Liver (tissue), 9 donors: ENCODE data around the gene PMS1. TPM values are rescaled to one million over a fixed set of nuclear protein-coding genes. Genes with fewer than 3 reads are reported as not detected.

ENCODE experiments used
- DNase-seq: peaks from one replicate; pipeline ENCODE4 v3.0.0-alpha.2; 2017; ENCODE audit warnings: low spot score
- H3K27ac ChIP-seq, 2 donors: one replicate each; pipeline ENCODE4 v1.7.0; 2013; ENCODE audit warnings: inconsistent platforms in 2 of 2, low read length in 2 of 2, control low read depth in 1 of 2, low read depth in 1 of 2, mild to moderate bottlenecking in 1 of 2
- H3K27me3 ChIP-seq, 4 donors: one replicate each; pipeline versions ENCODE4 v1.6.1 to v1.7.0; 2013; ENCODE audit warnings: low read length in 3 of 4, inconsistent platforms in 1 of 4, mild to moderate bottlenecking in 1 of 4, moderate library complexity in 1 of 4; ENCODE audit not compliant: control insufficient read depth in 4 of 4, insufficient read depth in 4 of 4
- H3K36me3 ChIP-seq, 4 donors: one replicate each; pipeline versions ENCODE4 v1.6.1 to v1.7.0; 2013; ENCODE audit warnings: low read length in 3 of 4, mild to moderate bottlenecking in 3 of 4, low read depth in 1 of 4, moderate library complexity in 1 of 4; ENCODE audit not compliant: control insufficient read depth in 4 of 4, insufficient read depth in 3 of 4
- H3K4me1 ChIP-seq, 4 donors: one replicate each; pipeline versions ENCODE4 v1.6.1 to v1.7.0; 2013; ENCODE audit warnings: low read length in 3 of 4, mild to moderate bottlenecking in 3 of 4, moderate library complexity in 1 of 4; ENCODE audit not compliant: control insufficient read depth in 4 of 4, insufficient read depth in 4 of 4
- H3K4me3 ChIP-seq, 3 donors: one replicate each; pipeline versions ENCODE4 v1.6.1 to v1.7.0; 2013; ENCODE audit warnings: low read length in 3 of 3, control low read depth in 1 of 3, low read depth in 1 of 3, mild to moderate bottlenecking in 1 of 3
- H3K9ac ChIP-seq, 2 donors: one replicate each; pipeline ENCODE4 v1.7.0; 2013; ENCODE audit warnings: low read length in 2 of 2, mild to moderate bottlenecking in 2 of 2, moderate library complexity in 2 of 2, control low read depth in 1 of 2, low read depth in 1 of 2
- H3K9me3 ChIP-seq, 4 donors: one replicate each; pipeline versions ENCODE4 v1.6.1 to v1.7.0; 2013; ENCODE audit warnings: low read length in 3 of 4; ENCODE audit not compliant: control insufficient read depth in 4 of 4
- CTCF ChIP-seq: fragments of 150-350 bp; IDR thresholded peaks from 2 replicates; pipeline ENCODE4 v1.5.1; 2017; ENCODE audit warnings: improper control_type of control experiment, low read depth, low read length; ENCODE audit not compliant: missing input control
- FOXA2 ChIP-seq: IDR thresholded peaks from 2 replicates; pipeline ENCODE4 v1.6.1; 2016; ENCODE audit warnings: antibody characterized with exemption
- GABPA ChIP-seq, 2 donors: IDR thresholded peaks in 1 of 2; conservative IDR thresholded peaks in 1 of 2; 2 replicates each; pipeline ENCODE4 v1.6.1; 2016; ENCODE audit warnings: antibody characterized with exemption in 2 of 2, mild to moderate bottlenecking in 1 of 2, moderate library complexity in 1 of 2
- HNF4A ChIP-seq, 2 donors: conservative IDR thresholded peaks; 2 replicates each; pipeline ENCODE4 v1.6.1; 2016; ENCODE audit warnings: antibody characterized with exemption in 2 of 2, mild to moderate bottlenecking in 2 of 2
- RAD21 ChIP-seq, 2 donors: IDR thresholded peaks; 2 replicates each; pipeline ENCODE4 v1.6.1; 2016; ENCODE audit warnings: antibody characterized with exemption in 2 of 2, mild to moderate bottlenecking in 2 of 2
- RXRA ChIP-seq, 2 donors: IDR thresholded peaks; 2 replicates each; pipeline ENCODE4 v1.6.1; 2017 to 2018; ENCODE audit warnings: antibody characterized with exemption in 2 of 2, mild to moderate bottlenecking in 1 of 2
- YY1 ChIP-seq: IDR thresholded peaks from 2 replicates; pipeline ENCODE4 v1.6.1; 2016; ENCODE audit warnings: antibody characterized with exemption, mild to moderate bottlenecking
- WGBS: extraction: QIAGEN DNeasy Blood & Tissue Kit; methylation state at CpG from one replicate; pipeline ENCODE4 v1.1.7; 2013; 5-methylcytosine and 5-hydroxymethylcytosine counted together
- polyA plus RNA-seq, 2 donors: library from polyadenylated mRNA; stranded (reverse) in 1 of 2; unstranded in 1 of 2; fragments of 200-250 nt in 1 of 2; fragments of >200 nt in 1 of 2; fragmentation: Nextera tagmentation in 1 of 2; extraction: Ambion mirVana in 1 of 2; gene quantifications; one replicate each; pipeline versions ENCODE4 v1.2.1 to v1.2.3, GENCODE V29; 2013 to 2015
- total RNA-seq, 2 donors: library from RNA; depleted of rRNA; stranded (reverse); fragments of >200 nt; gene quantifications; one replicate each; pipeline ENCODE4 v1.2.3, GENCODE V29; 2014
- TF ChIP-seq, protein P1 (sequence below): IDR thresholded peaks from 2 replicates; pipeline ENCODE4 v1.6.1; 2016; ENCODE audit warnings: antibody characterized with exemption, mild to moderate bottlenecking
- TF ChIP-seq, protein P2 (sequence below): IDR thresholded peaks from 2 replicates; pipeline ENCODE4 v1.6.1; 2016; ENCODE audit warnings: antibody characterized with exemption
- TF ChIP-seq, protein P3 (sequence below): IDR thresholded peaks from 2 replicates; pipeline ENCODE4 v1.6.1; 2016; ENCODE audit warnings: antibody characterized with exemption
- donor health status: healthy.
- donor health status: healthy.
- donor health status: healthy.
- donor health status: healthy.
- donor health status: healthy.

PMS1 gene
- total and polyA plus RNA-seq, 4 donors: 3.0 to 19.2 (median 8.7) TPM

DNA sequence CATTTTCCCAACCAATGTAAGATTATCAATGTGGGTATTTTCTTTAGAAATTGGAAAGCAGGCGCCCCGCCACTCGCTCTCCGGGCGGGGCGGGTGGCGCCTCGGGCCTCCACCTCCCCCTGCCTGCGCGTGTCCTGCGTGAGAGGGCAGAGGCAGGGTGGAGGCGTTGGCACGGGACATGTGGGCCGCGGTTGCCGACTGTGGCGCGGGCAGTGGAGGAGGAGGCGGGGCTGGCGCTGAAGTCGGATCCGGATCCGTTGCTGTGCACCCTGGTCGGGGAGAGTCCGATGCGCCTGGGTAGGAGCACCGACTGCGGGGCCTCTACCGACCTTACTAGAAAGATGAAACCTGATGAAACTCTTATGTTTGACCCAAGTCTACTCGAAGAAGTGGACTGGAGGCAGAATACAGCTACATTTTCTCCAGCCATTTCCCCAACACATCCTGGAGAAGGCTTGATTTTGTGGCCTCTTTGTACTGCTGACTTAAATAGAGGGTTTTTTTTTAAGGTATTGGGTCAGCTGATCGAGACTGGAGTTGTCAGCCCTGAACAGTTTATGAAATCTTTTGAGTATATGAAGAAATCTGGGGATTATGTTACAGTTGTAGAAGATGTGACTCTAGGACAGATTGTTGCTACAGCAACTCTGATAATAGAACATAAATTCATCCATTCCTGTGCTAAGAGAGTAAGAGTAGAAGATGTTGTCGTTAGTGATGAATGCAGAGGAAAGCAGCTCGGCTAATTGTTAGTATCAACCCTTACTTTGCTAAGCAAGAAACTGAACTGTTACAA lies 37.9 kb downstream of the PMS1 start:
- no peak overlapping the region for H3K27ac ChIP-seq
- H3K36me3 ChIP-seq: peaks cover 0 to 8% (median 3%) of the 10 kb centered on the region in 4 donors
- H3K27me3 ChIP-seq: no peaks in the 10 kb centered on the region
- H3K9me3 ChIP-seq: no peaks in the 10 kb centered on the region
- 98% methylated on average over 33 of the region's 33 CpGs for WGBS
- no peak overlapping the region for H3K9ac ChIP-seq
- H3K4me3 ChIP-seq: no peak overlapping the region
- TF ChIP-seq RAD21 (IDR thresholded peaks at IDR 0.05) (no peak), YY1 (no peak), RXRA (IDR thresholded peaks at IDR 0.05) (no peak), GABPA (IDR thresholded peaks at IDR 0.05 in 1 of 2, conservative IDR thresholded peaks at IDR 0.05 in 1 of 2) (no peak), HNF4A (conservative IDR thresholded peaks at IDR 0.05) (no peak)
- TF ChIP-seq, protein P1, sequence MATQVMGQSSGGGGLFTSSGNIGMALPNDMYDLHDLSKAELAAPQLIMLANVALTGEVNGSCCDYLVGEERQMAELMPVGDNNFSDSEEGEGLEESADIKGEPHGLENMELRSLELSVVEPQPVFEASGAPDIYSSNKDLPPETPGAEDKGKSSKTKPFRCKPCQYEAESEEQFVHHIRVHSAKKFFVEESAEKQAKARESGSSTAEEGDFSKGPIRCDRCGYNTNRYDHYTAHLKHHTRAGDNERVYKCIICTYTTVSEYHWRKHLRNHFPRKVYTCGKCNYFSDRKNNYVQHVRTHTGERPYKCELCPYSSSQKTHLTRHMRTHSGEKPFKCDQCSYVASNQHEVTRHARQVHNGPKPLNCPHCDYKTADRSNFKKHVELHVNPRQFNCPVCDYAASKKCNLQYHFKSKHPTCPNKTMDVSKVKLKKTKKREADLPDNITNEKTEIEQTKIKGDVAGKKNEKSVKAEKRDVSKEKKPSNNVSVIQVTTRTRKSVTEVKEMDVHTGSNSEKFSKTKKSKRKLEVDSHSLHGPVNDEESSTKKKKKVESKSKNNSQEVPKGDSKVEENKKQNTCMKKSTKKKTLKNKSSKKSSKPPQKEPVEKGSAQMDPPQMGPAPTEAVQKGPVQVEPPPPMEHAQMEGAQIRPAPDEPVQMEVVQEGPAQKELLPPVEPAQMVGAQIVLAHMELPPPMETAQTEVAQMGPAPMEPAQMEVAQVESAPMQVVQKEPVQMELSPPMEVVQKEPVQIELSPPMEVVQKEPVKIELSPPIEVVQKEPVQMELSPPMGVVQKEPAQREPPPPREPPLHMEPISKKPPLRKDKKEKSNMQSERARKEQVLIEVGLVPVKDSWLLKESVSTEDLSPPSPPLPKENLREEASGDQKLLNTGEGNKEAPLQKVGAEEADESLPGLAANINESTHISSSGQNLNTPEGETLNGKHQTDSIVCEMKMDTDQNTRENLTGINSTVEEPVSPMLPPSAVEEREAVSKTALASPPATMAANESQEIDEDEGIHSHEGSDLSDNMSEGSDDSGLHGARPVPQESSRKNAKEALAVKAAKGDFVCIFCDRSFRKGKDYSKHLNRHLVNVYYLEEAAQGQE: no peak
- TF ChIP-seq, protein P2, sequence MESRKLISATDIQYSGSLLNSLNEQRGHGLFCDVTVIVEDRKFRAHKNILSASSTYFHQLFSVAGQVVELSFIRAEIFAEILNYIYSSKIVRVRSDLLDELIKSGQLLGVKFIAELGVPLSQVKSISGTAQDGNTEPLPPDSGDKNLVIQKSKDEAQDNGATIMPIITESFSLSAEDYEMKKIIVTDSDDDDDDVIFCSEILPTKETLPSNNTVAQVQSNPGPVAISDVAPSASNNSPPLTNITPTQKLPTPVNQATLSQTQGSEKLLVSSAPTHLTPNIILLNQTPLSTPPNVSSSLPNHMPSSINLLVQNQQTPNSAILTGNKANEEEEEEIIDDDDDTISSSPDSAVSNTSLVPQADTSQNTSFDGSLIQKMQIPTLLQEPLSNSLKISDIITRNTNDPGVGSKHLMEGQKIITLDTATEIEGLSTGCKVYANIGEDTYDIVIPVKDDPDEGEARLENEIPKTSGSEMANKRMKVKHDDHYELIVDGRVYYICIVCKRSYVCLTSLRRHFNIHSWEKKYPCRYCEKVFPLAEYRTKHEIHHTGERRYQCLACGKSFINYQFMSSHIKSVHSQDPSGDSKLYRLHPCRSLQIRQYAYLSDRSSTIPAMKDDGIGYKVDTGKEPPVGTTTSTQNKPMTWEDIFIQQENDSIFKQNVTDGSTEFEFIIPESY: no peak
- TF ChIP-seq, protein P3, sequence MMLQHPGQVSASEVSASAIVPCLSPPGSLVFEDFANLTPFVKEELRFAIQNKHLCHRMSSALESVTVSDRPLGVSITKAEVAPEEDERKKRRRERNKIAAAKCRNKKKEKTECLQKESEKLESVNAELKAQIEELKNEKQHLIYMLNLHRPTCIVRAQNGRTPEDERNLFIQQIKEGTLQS: no peak
- no peaks in the 10 kb centered on the region for H3K4me1 ChIP-seq
- DNase-seq: no peak

- no peak overlapping the region for H3K4me3 ChIP-seq
- no peaks in the 10 kb centered on the region for H3K9me3 ChIP-seq
- TF ChIP-seq FOXA2: no peak
- H3K9ac ChIP-seq: no peak overlapping the region
- H3K4me1 ChIP-seq: no peaks in the 10 kb centered on the region
- no peaks in the 10 kb centered on the region for H3K27me3 ChIP-seq
- WGBS: 97% methylated on average over 3 of the region's 3 CpGs
- H3K36me3 ChIP-seq: peaks cover 0 to 2% (median 0%) of the 10 kb centered on the region in 4 donors
- no peak overlapping the region for H3K27ac ChIP-seq
- DNase-seq: no peak
Observed at GRCh38 chr2:189824694-189825396, 40.6 kb downstream of the PMS1 start.

GRCh38 chr2:189826039-189826438 lies 41.8 kb downstream of the PMS1 start:
- no peak for TF ChIP-seq CTCF
- Histone ChIP-seq H3K27ac (no peak overlapping the region), H3K36me3 (peaks cover 0 to 3% (median 0%) of the 10 kb centered on the region in 4 donors), H3K4me1 (no peaks in the 10 kb centered on the region), H3K9me3 (no peaks in the 10 kb centered on the region), H3K27me3 (no peaks in the 10 kb centered on the region), H3K9ac (no peak overlapping the region), H3K4me3 (no peak overlapping the region)
- no peak for DNase-seq
- WGBS: 91% methylated on average over 5 of the region's 5 CpGs
